ENCODE measurements around the gene KCNJ9.

Gene KCNJ9

DNA sequence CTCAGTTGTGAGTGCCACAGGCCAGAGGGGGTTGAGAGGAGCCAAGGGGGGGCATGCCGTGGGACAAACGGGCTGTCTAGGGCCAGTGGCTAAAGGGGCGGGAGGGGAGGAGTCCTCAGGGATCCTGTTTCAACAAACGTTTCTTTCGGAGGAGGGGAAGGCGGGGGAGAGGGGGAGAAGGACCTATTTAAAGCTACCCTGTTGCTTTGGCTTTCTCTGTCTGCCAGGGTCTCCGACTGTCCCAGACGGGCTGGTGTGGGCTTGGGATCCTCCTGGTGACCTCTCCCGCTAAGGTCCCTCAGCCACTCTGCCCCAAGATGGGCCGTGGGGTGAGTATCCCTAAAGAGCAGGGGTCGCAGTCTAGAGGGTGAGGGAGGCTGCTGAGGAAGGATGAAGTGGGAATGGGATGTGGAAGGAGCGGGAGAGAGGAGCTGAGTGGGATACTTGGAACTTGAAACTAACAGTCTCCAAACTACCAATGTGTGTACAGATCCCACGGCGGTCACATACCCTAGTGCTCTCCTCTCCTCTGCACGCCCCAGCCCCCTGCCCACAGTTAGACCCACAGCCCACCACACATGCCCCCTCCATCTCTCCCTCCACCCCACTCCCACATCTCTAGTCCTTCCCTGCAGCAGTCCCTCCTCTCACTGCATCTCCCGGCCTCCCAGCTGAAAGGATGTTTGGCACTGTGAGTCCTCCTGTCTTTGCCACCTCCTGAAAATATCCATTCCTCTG, 34.4 kb downstream of the KCNJ9 start, which contains the start of gene ATP1A2:
ATP1A2 (plus strand) TSS at position 215 of the 738 bp plus-strand sequence; CDS start at position 318, 103 bp downstream.
- no peaks in the 10 kb centered on the region for H3K9me3 ChIP-seq (replicated peaks in 1 of 2; ENCODE audit: control insufficient read depth in 2 of 2, insufficient read depth in 1 of 2, low read depth in 1 of 2, low read length in 2 of 2)
- H3K18ac ChIP-seq (ENCODE audit: low read length) = peak within 1 kb of the TSS; percentile 71
- peak; percentile 66 for DNase-seq (ENCODE audit: low spot score)
- no peak within 1 kb of the TSS for H2BK120ac ChIP-seq (ENCODE audit: low read depth, low read length)
- H3K27me3 ChIP-seq (ENCODE audit: control insufficient read depth in 3 of 3, insufficient read depth in 3 of 3, low read depth in 1 of 3, low read length in 3 of 3) = no peaks in the 10 kb centered on the region
- H3K4me2 ChIP-seq (ENCODE audit: insufficient read depth, low read length, poor library complexity, severe bottlenecking) = peak within 1 kb of the TSS; percentile 83
- H2AK5ac ChIP-seq (ENCODE audit: low read depth, low read length) = peak within 1 kb of the TSS; percentile 38
- H3K4me3 ChIP-seq (ENCODE audit: low read length in 2 of 2) = peak within 1 kb of the TSS; percentile 23 to 77
- H4K8ac ChIP-seq (ENCODE audit: low read depth, low read length) = no peak within 1 kb of the TSS
- peaks cover 50 to 55% of the 10 kb centered on the region in 2 donors for H3K4me1 ChIP-seq (ENCODE audit: control insufficient read depth in 2 of 2, insufficient read depth in 1 of 2, low read depth in 1 of 2, low read length in 2 of 2)
- H2AFZ ChIP-seq (ENCODE audit: low read length) = peak within 1 kb of the TSS; percentile 70
- H2BK12ac ChIP-seq (ENCODE audit: low read length) = no peak within 1 kb of the TSS
- H3K4ac ChIP-seq (ENCODE audit: low read length) = no peak within 1 kb of the TSS
- WGBS, 2 donors (ENCODE audit: extremely low coverage in 2 of 2, insufficient read length in 2 of 2, insufficient replicate concordance in 1 of 2) = no CpG with 5 or more reads among the region's 16 CpGs
- no peak within 1 kb of the TSS for H2BK5ac ChIP-seq (ENCODE audit: low read length)
- peaks cover 3% of the 10 kb centered on the region for H3K79me1 ChIP-seq (ENCODE audit: low read depth, low read length)
- peak within 1 kb of the TSS; percentile 81 for H3K9ac ChIP-seq (ENCODE audit: low read depth, low read length, poor library complexity)
- no peaks in the 10 kb centered on the region for H3K36me3 ChIP-seq (replicated peaks in 1 of 2; ENCODE audit: control insufficient read depth in 2 of 2, insufficient read depth in 2 of 2, low read length in 2 of 2)
- peak within 1 kb of the TSS; percentile 57 for H3K27ac ChIP-seq (replicated peaks; ENCODE audit: low read length)
- H3K23ac ChIP-seq (ENCODE audit: low read depth, low read length, poor library complexity) = peak within 1 kb of the TSS; percentile 8
- peak within 1 kb of the TSS; percentile 43 for H2BK15ac ChIP-seq (ENCODE audit: low read length)
- no peak within 1 kb of the TSS for H4K91ac ChIP-seq (ENCODE audit: low read depth, low read length, poor library complexity)
- H3K14ac ChIP-seq (ENCODE audit: low read length) = peak within 1 kb of the TSS; percentile 77

DNA sequence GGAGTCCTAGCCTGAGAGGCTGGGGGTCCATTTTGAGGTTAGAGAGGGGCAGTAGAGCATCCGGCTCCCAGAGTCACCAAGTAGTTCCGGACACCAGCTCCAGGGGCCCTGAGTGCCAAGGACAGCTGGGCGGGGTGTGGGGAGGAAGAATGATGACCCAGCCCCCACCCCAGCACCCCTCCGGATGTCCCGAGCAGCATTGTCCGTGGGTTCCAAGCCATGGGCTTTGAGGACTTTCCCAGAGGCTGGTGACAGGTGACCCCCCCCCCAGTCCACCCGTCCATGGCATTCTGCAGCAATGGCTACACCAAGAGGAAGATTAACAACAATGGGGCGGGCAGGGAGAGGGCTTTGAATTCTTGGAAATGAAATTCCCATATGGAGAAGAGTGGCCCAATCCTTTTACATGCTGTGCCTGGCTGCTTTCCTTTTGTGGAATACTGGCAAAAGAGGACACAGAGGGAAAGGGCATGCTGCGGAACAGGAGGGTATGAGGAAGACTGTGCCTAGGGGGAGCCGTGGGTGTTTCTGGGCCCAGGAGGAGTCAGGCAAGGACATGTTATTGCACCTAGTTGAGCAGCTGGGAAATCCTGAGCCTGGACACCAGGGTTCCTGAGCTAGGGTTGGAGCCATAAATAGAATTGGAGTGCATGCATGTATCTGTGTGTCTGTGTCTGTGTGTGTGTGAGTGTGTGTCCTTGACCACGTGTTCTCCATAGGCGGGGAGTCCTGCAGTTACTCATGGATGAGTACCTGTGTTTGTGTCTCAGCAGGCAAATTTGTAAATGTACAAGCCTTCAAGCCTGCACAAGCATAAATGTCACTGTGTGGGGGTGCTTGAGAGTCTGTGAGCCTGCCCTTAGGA, 35.2 kb downstream of the KCNJ9 start:
- Histone ChIP-seq H3K27ac (replicated peaks; ENCODE audit: low read length) (peak overlapping the region; percentile 57), H2AK5ac (ENCODE audit: low read depth, low read length) (peak overlapping the region; percentile 38), H3K23ac (ENCODE audit: low read depth, low read length, poor library complexity) (no peak overlapping the region), H2BK120ac (ENCODE audit: low read depth, low read length) (no peak overlapping the region), H2AFZ (ENCODE audit: low read length) (no peak overlapping the region), H2BK12ac (ENCODE audit: low read length) (no peak overlapping the region), H3K4me3 (ENCODE audit: low read length in 2 of 2) (peak overlapping the region; percentile 23 to 77), H3K4ac (ENCODE audit: low read length) (peak overlapping the region; percentile 37), H3K9me3 (replicated peaks in 1 of 2; ENCODE audit: control insufficient read depth in 2 of 2, insufficient read depth in 1 of 2, low read depth in 1 of 2, low read length in 2 of 2) (no peaks in the 10 kb centered on the region), H3K18ac (ENCODE audit: low read length) (peak overlapping the region; percentile 71), H4K8ac (ENCODE audit: low read depth, low read length) (no peak overlapping the region), H2BK15ac (ENCODE audit: low read length) (peak overlapping the region; percentile 43), H3K9ac (ENCODE audit: low read depth, low read length, poor library complexity) (peak overlapping the region; percentile 81), H3K27me3 (ENCODE audit: control insufficient read depth in 3 of 3, insufficient read depth in 3 of 3, low read depth in 1 of 3, low read length in 3 of 3) (no peaks in the 10 kb centered on the region), H3K79me1 (ENCODE audit: low read depth, low read length) (peaks cover 5% of the 10 kb centered on the region), H3K36me3 (replicated peaks in 1 of 2; ENCODE audit: control insufficient read depth in 2 of 2, insufficient read depth in 2 of 2, low read length in 2 of 2) (peaks cover 0 to 6% of the 10 kb centered on the region in 2 donors), H3K4me1 (ENCODE audit: control insufficient read depth in 2 of 2, insufficient read depth in 1 of 2, low read depth in 1 of 2, low read length in 2 of 2) (peaks cover 50 to 55% of the 10 kb centered on the region in 2 donors), H4K91ac (ENCODE audit: low read depth, low read length, poor library complexity) (no peak overlapping the region), H3K14ac (ENCODE audit: low read length) (no peak overlapping the region), H2BK5ac (ENCODE audit: low read length) (no peak overlapping the region), H3K4me2 (ENCODE audit: insufficient read depth, low read length, poor library complexity, severe bottlenecking) (peak overlapping the region; percentile 83)
- whole genome bisulfite sequencing, 2 donors (ENCODE audit: extremely low coverage in 2 of 2, insufficient read length in 2 of 2, insufficient replicate concordance in 1 of 2) = no CpG with 5 or more reads among the region's 12 CpGs
- no peak for DNase-seq (ENCODE audit: low spot score)

DNA sequence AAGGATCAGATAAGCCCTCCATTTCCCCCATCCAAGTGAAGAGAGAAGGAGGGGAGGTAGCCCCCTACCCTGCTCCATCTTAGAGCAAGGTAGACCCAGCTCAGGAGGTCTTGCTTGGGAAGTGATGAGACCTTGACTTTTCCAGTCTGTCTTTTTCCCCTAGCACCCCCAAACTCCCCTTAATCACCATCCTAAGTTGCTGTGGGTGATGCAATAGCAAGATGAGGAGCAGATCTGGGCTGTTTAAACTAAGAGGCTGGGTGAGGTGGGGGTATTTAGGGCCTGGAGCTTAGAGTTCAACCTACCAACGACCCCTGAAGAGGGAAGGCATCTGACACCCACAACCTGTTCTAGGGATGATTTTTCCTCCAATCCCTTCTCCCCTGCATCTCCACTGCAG, 36.0 kb downstream of the KCNJ9 start:
- H3K4me3 ChIP-seq (ENCODE audit: low read length in 2 of 2) = peak overlapping the region in 1 of 2 donors; percentile 69
- peak overlapping the region; percentile 30 for H2BK5ac ChIP-seq (ENCODE audit: low read length)
- no peak overlapping the region for H4K8ac ChIP-seq (ENCODE audit: low read depth, low read length)
- peak overlapping the region; percentile 87 for H3K9ac ChIP-seq (ENCODE audit: low read depth, low read length, poor library complexity)
- peaks cover 0 to 6% of the 10 kb centered on the region in 2 donors for H3K36me3 ChIP-seq (replicated peaks in 1 of 2; ENCODE audit: control insufficient read depth in 2 of 2, insufficient read depth in 2 of 2, low read length in 2 of 2)
- H2BK120ac ChIP-seq (ENCODE audit: low read depth, low read length) = peak overlapping the region; percentile 95
- H2BK15ac ChIP-seq (ENCODE audit: low read length) = peak overlapping the region; percentile 31
- H3K14ac ChIP-seq (ENCODE audit: low read length) = no peak overlapping the region
- peaks cover 49% of the 10 kb centered on the region in 2 donors for H3K4me1 ChIP-seq (ENCODE audit: control insufficient read depth in 2 of 2, insufficient read depth in 1 of 2, low read depth in 1 of 2, low read length in 2 of 2)
- peak overlapping the region; percentile 42 for H2BK12ac ChIP-seq (ENCODE audit: low read length)
- peak overlapping the region; percentile 94 for H3K18ac ChIP-seq (ENCODE audit: low read length)
- peak overlapping the region; percentile 31 for H3K23ac ChIP-seq (ENCODE audit: low read depth, low read length, poor library complexity)
- no peak for DNase-seq (ENCODE audit: low spot score)
- no peak overlapping the region for H4K91ac ChIP-seq (ENCODE audit: low read depth, low read length, poor library complexity)
- H3K4ac ChIP-seq (ENCODE audit: low read length) = no peak overlapping the region
- peaks cover 5% of the 10 kb centered on the region for H3K79me1 ChIP-seq (ENCODE audit: low read depth, low read length)
- peak overlapping the region; percentile 68 for H2AK5ac ChIP-seq (ENCODE audit: low read depth, low read length)
- H2AFZ ChIP-seq (ENCODE audit: low read length) = peak overlapping the region; percentile 86
- no CpG with 5 or more reads among the region's 1 CpG for WGBS, 2 donors (ENCODE audit: extremely low coverage in 2 of 2, insufficient read length in 2 of 2, insufficient replicate concordance in 1 of 2)
- H3K9me3 ChIP-seq (replicated peaks in 1 of 2; ENCODE audit: control insufficient read depth in 2 of 2, insufficient read depth in 1 of 2, low read depth in 1 of 2, low read length in 2 of 2) = no peaks in the 10 kb centered on the region
- peak overlapping the region; percentile 83 for H3K4me2 ChIP-seq (ENCODE audit: insufficient read depth, low read length, poor library complexity, severe bottlenecking)
- H3K27ac ChIP-seq (replicated peaks; ENCODE audit: low read length) = peak overlapping the region; percentile 59
- no peaks in the 10 kb centered on the region for H3K27me3 ChIP-seq (ENCODE audit: control insufficient read depth in 3 of 3, insufficient read depth in 3 of 3, low read depth in 1 of 3, low read length in 3 of 3)

Data from neuronal stem cell (in vitro differentiated cells).